Retinal pigment epithelial cell (primary cell): ENCODE results near the gene KCNQ5.

Experiments
- DNase-seq: peaks from one replicate; pipeline ENCODE4 v3.0.0-alpha.2; 2010; ENCODE audit warnings: low read depth
- H3K4me3 ChIP-seq: 2 replicates; pipeline ENCODE4 v1.5.1; 2011; ENCODE audit warnings: mild to moderate bottlenecking, low read length, control low read depth, moderate library complexity
- CTCF ChIP-seq: conservative IDR thresholded peaks from 2 replicates; pipeline ENCODE4 v1.5.1; 2011; ENCODE audit warnings: low read depth, low read length, control low read depth, inconsistent platforms

The KCNQ5 gene

GRCh38 chr6:72869621-72870020 lies 247.8 kb downstream of the KCNQ5 start:
- TF ChIP-seq CTCF, result no peak

GRCh38 chr6:72873433-72873832 lies 251.6 kb downstream of the KCNQ5 start:
- DNase-seq, result no peak
- no peak overlapping the region for H3K4me3 ChIP-seq
- no peak for TF ChIP-seq CTCF

More at GRCh38 chr6:72869621-72870020, 247.8 kb downstream of the KCNQ5 start:
- no peak overlapping the region for H3K4me3 ChIP-seq
- no peak for DNase-seq

GRCh38 chr6:72876256-72876655 lies 254.4 kb downstream of the KCNQ5 start:
- DNase-seq, result no peak
- no peak for TF ChIP-seq CTCF
- H3K4me3 ChIP-seq, result no peak overlapping the region

GRCh38 chr6:72886170-72886569 lies 264.3 kb downstream of the KCNQ5 start:
- no peak for TF ChIP-seq CTCF
- H3K4me3 ChIP-seq, result no peak overlapping the region
- DNase-seq, result no peak

GRCh38 chr6:72890233-72890632 lies 268.4 kb downstream of the KCNQ5 start:
- no peak overlapping the region for H3K4me3 ChIP-seq
- no peak for DNase-seq
- TF ChIP-seq CTCF, result no peak

- no peak for TF ChIP-seq CTCF
- no peak overlapping the region for H3K4me3 ChIP-seq
- DNase-seq, result no peak
Observed at GRCh38 chr6:72890671-72891070, 268.8 kb downstream of the KCNQ5 start.

GRCh38 chr6:72892901-72893300 lies 271.0 kb downstream of the KCNQ5 start:
- no peak for TF ChIP-seq CTCF

More at GRCh38 chr6:72892901-72893300, 271.0 kb downstream of the KCNQ5 start:
- no peak overlapping the region for H3K4me3 ChIP-seq
- no peak for DNase-seq
